ENCODE data around the gene HOXA11. TPM values are rescaled to one million over a fixed set of nuclear protein-coding genes. Genes with fewer than 3 reads are reported as not detected.

Gene HOXA11
- total RNA-seq, 3 donors from 2014 or later (not counting 1 experiment from before 2014, with no cell fraction given) = not detected

DNA sequence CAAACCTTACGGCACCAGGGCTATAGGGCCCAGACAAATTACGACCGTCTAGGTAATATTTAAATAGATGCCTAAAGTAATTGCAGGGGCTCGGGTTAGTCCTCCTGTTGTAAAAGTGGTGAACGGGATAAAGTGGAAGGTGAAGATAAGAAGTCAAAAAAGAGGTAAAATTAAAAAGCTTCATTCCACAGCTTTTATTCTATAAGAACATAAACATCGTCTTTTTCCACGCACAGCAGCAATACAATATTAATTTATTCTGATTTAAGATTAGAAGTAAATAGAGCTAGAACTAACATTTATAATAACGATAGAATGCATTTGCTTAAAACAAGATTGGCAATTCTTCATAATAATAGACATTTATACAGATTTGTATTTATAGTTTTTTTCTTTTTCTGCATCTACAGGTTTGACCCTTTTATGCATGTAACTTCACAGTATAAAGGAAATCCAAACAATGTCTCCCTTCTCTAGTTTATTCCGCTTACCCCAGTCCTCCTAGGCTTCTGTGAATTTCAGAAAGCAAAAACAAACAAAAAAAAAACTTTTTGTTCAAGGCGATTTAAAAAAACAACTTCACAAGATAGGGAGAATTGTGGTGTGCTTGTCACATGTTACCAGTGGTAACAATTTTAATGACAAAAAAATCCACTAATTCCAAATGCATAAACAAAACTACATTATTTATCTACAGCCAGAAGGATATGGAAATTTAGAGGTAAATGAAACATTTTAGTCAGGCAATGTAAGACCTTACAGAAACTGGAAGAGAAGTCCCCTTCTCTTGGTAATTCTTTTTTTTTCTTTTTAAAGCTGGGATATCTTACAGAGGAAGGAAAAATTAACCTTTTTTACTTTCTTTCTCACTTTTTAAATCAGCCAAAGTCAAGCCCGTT lies 14.4 kb downstream of the HOXA11 start:
- Mint-ChIP-seq H3K9me3 (no peaks in the 10 kb centered on the region), H3K27me3 (ENCODE audit: low read depth in 2 of 2) (peaks cover 58 to 68% of the 10 kb centered on the region in 2 donors), H3K36me3 (peaks cover 20% of the 10 kb centered on the region), H3K4me3 (peak overlapping the region; percentile 87), H3K27ac (peak overlapping the region in 1 of 2 donors; percentile 63), H3K4me1 (peaks cover 41 to 50% of the 10 kb centered on the region in 2 donors)
- Histone ChIP-seq H3K4me1 (ENCODE audit: control insufficient read depth, insufficient read depth, low read length) (peaks cover 73% of the 10 kb centered on the region), H3K9me3 (ENCODE audit: control insufficient read depth, insufficient read depth, low read length) (no peaks in the 10 kb centered on the region), H3K4me3 (ENCODE audit: low read length) (no peak overlapping the region), H3K36me3 (ENCODE audit: control insufficient read depth, insufficient read depth, low read length) (no peaks in the 10 kb centered on the region), H3K27me3 (ENCODE audit: control insufficient read depth, insufficient read depth, low read length) (peaks cover 85% of the 10 kb centered on the region), H3K27ac (ENCODE audit: low read length) (no peak overlapping the region)
- TF ChIP-seq, protein P1, sequence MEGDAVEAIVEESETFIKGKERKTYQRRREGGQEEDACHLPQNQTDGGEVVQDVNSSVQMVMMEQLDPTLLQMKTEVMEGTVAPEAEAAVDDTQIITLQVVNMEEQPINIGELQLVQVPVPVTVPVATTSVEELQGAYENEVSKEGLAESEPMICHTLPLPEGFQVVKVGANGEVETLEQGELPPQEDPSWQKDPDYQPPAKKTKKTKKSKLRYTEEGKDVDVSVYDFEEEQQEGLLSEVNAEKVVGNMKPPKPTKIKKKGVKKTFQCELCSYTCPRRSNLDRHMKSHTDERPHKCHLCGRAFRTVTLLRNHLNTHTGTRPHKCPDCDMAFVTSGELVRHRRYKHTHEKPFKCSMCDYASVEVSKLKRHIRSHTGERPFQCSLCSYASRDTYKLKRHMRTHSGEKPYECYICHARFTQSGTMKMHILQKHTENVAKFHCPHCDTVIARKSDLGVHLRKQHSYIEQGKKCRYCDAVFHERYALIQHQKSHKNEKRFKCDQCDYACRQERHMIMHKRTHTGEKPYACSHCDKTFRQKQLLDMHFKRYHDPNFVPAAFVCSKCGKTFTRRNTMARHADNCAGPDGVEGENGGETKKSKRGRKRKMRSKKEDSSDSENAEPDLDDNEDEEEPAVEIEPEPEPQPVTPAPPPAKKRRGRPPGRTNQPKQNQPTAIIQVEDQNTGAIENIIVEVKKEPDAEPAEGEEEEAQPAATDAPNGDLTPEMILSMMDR (IDR thresholded peaks at IDR 0.05) = no peak
- intact Hi-C loops (cut with micrococcal nuclease) = no loop called here
- 58% methylated on average over 6 of the region's 11 CpGs for WGBS (ENCODE audit: insufficient coverage)
- ATAC-seq (no peak), DNase-seq (peak in 1 of 2 donors; percentile 23)

- DNase-seq (peak; percentile 7 to 29), ATAC-seq (peak in 1 of 3 donors; percentile 23)
- peaks cover 44 to 56% of the 10 kb centered on the region in 2 donors for H3K4me1 Mint-ChIP-seq
- H3K36me3 Mint-ChIP-seq = peaks cover 20% of the 10 kb centered on the region
- no peak overlapping the region for H3K27ac ChIP-seq (ENCODE audit: low read length)
- H3K36me3 ChIP-seq (ENCODE audit: control insufficient read depth, insufficient read depth, low read length) = no peaks in the 10 kb centered on the region
- H3K4me3 ChIP-seq (ENCODE audit: low read length) = no peak overlapping the region
- peaks cover 86% of the 10 kb centered on the region for H3K27me3 ChIP-seq (ENCODE audit: control insufficient read depth, insufficient read depth, low read length)
- no peak overlapping the region for H3K27ac Mint-ChIP-seq
- H3K9me3 Mint-ChIP-seq = no peaks in the 10 kb centered on the region
- H3K4me1 ChIP-seq (ENCODE audit: control insufficient read depth, insufficient read depth, low read length) = peaks cover 82% of the 10 kb centered on the region
- intact Hi-C loops (cut with micrococcal nuclease) = loop anchor here (10.0 kb wide), 1 partner anchor 75 kb away; the partner anchor contains the start of gene EVX1
- H3K27me3 Mint-ChIP-seq (ENCODE audit: low read depth in 2 of 2) = peaks cover 60 to 64% of the 10 kb centered on the region in 2 donors
- no peak overlapping the region for H3K4me3 Mint-ChIP-seq
- TF ChIP-seq, protein P1 (IDR thresholded peaks at IDR 0.05) = no peak
- 8% methylated on average over 35 of the region's 46 CpGs for WGBS (ENCODE audit: insufficient coverage)
- H3K9me3 ChIP-seq (ENCODE audit: control insufficient read depth, insufficient read depth, low read length) = no peaks in the 10 kb centered on the region
Measured at GRCh38 chr7:27169658-27170425, 15.2 kb downstream of the HOXA11 start.

DNA sequence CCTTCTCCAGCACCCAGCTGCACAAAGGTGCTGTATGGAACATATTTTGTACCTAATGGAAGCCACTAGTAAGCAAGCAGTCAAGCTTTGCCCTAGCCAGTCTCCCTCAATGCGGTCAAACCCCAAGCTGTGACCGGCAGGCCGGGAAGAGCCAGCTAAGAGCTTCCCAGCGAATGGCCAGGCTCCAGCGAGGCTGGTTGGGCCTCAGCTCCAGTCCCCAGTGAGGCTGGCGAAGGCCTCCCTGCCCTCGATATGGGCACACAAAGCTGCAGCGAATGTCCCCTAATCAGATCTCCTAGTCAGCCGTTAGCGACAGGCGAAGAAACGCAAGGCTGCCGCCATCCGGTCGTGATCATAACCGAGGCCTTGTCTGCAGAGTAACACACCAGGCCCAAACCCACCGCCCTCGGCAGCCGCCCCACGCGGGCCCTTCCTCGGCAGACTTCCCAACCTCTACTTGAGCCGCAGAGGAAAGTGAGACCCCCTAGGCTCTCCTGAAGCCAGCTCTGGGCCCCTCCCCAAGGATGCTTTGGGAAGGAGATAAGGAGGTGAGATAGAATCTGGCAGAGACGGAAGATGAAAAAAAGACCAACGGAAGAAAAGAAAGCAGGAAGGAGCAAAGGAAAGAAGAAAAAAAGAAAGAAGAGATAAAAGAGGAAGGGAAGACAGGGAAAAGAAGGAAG lies 16.6 kb downstream of the HOXA11 start:
- Mint-ChIP-seq H3K36me3 (peaks cover 20% of the 10 kb centered on the region), H3K27me3 (ENCODE audit: low read depth in 2 of 2) (peaks cover 75 to 77% of the 10 kb centered on the region in 2 donors), H3K4me1 (peaks cover 44 to 61% of the 10 kb centered on the region in 2 donors), H3K9me3 (no peaks in the 10 kb centered on the region), H3K4me3 (peak overlapping the region; percentile 70), H3K27ac (peak overlapping the region; percentile 47 to 69)
- Histone ChIP-seq H3K27ac (ENCODE audit: low read length) (peak overlapping the region; percentile 57), H3K4me1 (ENCODE audit: control insufficient read depth, insufficient read depth, low read length) (peaks cover 85% of the 10 kb centered on the region), H3K27me3 (ENCODE audit: control insufficient read depth, insufficient read depth, low read length) (peaks cover 88% of the 10 kb centered on the region), H3K36me3 (ENCODE audit: control insufficient read depth, insufficient read depth, low read length) (no peaks in the 10 kb centered on the region), H3K9me3 (ENCODE audit: control insufficient read depth, insufficient read depth, low read length) (no peaks in the 10 kb centered on the region), H3K4me3 (ENCODE audit: low read length) (no peak overlapping the region)
- WGBS (ENCODE audit: insufficient coverage) = 18% methylated on average over 25 of the region's 25 CpGs
- DNase-seq (peak in 1 of 2 donors; percentile 65), ATAC-seq (no peak)
- TF ChIP-seq, protein P1 (IDR thresholded peaks at IDR 0.05) = no peak
- intact Hi-C loops (cut with micrococcal nuclease) = loop anchor here (10.0 kb wide), 1 partner anchor 76 kb away; the partner anchor contains the start of gene EVX1

Measured in natural killer cell (primary cell).